ENCODE results near the gene BOLA1. TPM values are rescaled to one million over a fixed set of nuclear protein-coding genes. Genes with fewer than 3 reads are reported as not detected.

BOLA1 gene
- total and polyA plus RNA-seq, 8 donors: 11.4 to 20.1 (median 15.6) TPM

DNA sequence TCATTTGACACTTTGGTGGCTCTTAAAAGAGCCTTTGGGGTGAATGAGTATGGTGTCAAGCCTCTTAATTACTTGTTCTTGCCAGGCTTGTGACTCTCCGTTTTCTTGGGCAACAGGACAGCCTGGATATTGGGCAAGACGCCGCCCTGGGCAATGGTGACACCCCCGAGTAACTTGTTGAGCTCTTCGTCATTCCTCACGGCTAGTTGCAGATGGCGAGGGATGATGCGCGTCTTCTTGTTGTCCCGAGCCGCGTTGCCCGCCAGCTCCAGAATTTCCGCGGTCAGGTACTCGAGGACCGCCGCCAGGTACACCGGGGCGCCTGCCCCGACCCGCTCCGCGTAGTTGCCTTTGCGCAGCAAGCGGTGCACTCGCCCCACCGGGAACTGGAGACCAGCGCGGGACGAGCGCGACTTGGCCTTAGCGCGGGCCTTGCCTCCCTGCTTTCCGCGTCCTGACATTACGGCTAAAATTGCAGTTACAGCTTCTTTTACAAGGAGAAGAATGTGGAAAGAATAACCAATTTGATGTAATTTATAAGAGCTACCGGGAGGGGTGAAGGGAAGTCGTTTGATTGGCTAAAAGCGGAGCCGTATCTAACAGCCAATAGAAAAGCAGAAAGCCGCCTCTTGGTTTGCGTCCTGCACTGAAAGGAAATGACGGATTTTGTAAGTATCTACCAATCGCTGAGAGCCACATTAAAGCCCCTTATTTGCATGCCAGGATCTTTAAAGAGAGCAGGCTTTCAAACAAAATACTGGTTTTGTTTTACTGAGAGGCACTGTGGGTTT lies 11.7 kb upstream of the BOLA1 start:
- peak; percentile 68 for ATAC-seq
- H3K27me3 ChIP-seq: no peaks in the 10 kb centered on the region
- no peaks in the 10 kb centered on the region for H3K9me3 ChIP-seq
- no peaks in the 10 kb centered on the region for H3K36me3 ChIP-seq
- H3K27ac ChIP-seq: peak overlapping the region; percentile 97 to 100
- DNase-seq: peak; percentile 80 to 97 (median 90)
- intact Hi-C loops (cut with DNase I): no loop called here
- TF ChIP-seq, protein P1, sequence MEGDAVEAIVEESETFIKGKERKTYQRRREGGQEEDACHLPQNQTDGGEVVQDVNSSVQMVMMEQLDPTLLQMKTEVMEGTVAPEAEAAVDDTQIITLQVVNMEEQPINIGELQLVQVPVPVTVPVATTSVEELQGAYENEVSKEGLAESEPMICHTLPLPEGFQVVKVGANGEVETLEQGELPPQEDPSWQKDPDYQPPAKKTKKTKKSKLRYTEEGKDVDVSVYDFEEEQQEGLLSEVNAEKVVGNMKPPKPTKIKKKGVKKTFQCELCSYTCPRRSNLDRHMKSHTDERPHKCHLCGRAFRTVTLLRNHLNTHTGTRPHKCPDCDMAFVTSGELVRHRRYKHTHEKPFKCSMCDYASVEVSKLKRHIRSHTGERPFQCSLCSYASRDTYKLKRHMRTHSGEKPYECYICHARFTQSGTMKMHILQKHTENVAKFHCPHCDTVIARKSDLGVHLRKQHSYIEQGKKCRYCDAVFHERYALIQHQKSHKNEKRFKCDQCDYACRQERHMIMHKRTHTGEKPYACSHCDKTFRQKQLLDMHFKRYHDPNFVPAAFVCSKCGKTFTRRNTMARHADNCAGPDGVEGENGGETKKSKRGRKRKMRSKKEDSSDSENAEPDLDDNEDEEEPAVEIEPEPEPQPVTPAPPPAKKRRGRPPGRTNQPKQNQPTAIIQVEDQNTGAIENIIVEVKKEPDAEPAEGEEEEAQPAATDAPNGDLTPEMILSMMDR (IDR thresholded peaks at IDR 0.05): peak in 1 of 2 donors; percentile 8
- peak overlapping the region; percentile 56 to 61 for H3K4me3 ChIP-seq
- H3K4me1 ChIP-seq: peaks cover 4 to 28% of the 10 kb centered on the region in 2 donors

DNA sequence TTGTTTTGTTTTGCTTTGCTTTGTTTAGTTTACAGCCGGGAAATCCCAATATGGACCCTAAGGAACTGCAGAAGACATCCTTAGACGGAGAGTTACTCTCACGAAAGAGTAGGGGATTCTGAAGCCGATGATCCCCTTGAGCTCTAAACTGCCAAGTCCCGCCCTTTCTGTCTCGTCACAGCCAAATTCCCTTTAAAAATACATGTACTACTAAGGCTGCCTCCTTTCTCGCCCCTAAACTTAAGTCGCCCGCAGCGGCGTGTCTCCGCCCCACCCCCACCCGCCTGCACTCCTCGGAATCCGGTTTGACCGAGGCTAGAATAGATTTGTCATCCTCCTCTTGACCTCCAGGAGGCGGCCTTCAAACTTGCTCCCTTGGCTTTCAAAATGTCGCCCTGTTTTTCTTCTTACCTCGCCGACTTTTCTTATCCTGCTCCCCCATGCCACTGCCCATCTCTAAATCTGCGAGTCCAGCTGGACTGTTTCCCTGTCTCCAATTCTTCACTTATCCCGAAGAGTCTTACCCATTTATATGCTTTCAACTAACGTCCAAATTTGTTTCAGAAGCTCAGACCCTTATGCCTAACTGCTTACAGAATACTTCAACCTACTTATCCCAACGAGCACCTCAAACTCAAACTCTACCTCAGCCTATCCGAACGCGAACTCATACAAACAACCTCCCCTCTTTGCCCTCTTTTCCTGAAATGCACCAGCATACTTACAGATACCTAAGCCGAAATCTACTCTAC lies 10.9 kb upstream of the BOLA1 start:
- Histone ChIP-seq H3K9me3 (no peaks in the 10 kb centered on the region), H3K27me3 (no peaks in the 10 kb centered on the region), H3K4me3 (peak overlapping the region; percentile 56 to 61), H3K27ac (peak overlapping the region; percentile 97 to 100), H3K36me3 (no peaks in the 10 kb centered on the region), H3K4me1 (peaks cover 4 to 27% of the 10 kb centered on the region in 2 donors)
- TF ChIP-seq, protein P1 (IDR thresholded peaks at IDR 0.05): peak; percentile 30 to 50
- DNase-seq: peak; percentile 84 to 91 (median 87)
- intact Hi-C loops (cut with DNase I): no loop called here
- peak; percentile 51 for ATAC-seq

GRCh38 chr1:149888999-149889289 lies 10.4 kb upstream of the BOLA1 start:
- H3K27me3 ChIP-seq: no peaks in the 10 kb centered on the region
- peak overlapping the region; percentile 56 to 61 for H3K4me3 ChIP-seq
- DNase-seq (peak in 1 of 4 donors; percentile 68), ATAC-seq (no peak)
- peaks cover 4 to 22% of the 10 kb centered on the region in 2 donors for H3K4me1 ChIP-seq
- H3K9me3 ChIP-seq: no peaks in the 10 kb centered on the region
- peak overlapping the region; percentile 97 to 100 for H3K27ac ChIP-seq
- H3K36me3 ChIP-seq: no peaks in the 10 kb centered on the region
- TF ChIP-seq, protein P1 (IDR thresholded peaks at IDR 0.05): no peak
- intact Hi-C loops (cut with DNase I): no loop called here

- TF ChIP-seq, protein P1 (IDR thresholded peaks at IDR 0.05): no peak
- DNase-seq: no peak
- intact Hi-C loops (cut with DNase I): no loop called here
- H3K4me3 ChIP-seq: no peak overlapping the region
- H3K9me3 ChIP-seq: no peaks in the 10 kb centered on the region
- no peak overlapping the region for H3K27ac ChIP-seq
- no peaks in the 10 kb centered on the region for H3K36me3 ChIP-seq
- peaks cover 0 to 15% of the 10 kb centered on the region in 2 donors for H3K4me1 ChIP-seq
- no peak for ATAC-seq
- no peaks in the 10 kb centered on the region for H3K27me3 ChIP-seq
These were observed 2.8 kb upstream of the BOLA1 start for GRCh38 chr1:149896575-149896974.

DNA sequence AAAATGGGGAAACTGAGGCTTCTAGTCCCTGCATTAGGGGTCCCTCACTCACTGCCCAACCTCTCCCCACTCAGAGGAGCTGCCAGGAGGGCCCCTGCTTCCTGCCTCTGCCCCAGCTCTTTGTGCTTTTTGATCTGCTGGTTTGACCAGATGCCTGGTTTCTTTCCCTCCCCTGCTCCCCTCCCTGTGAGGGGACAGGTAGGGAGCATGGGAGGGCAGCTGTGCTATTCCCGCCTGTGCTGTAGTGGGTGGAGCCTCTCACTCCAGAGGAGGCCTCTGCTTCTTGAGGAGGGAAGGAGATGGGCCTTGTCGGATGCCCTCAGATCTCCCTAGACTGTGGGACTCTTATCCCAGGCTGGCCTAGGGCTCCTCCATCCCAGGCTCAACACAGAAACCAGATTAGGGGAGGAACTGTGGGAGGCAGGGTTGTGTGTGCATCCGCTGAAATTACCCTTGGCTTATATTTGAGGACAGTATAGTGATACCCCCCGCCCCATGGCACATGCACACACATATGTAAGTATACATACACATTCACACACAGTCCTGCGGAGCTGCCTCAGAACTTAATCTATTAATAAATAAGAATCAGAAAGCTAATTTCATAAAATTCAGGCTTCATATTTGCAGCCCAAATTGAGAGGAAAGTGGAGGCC lies 4.6 kb downstream of the BOLA1 start:
- intact Hi-C loops (cut with DNase I): no loop called here
- Histone ChIP-seq H3K36me3 (no peaks in the 10 kb centered on the region), H3K4me1 (peaks cover 0 to 15% of the 10 kb centered on the region in 2 donors), H3K27me3 (no peaks in the 10 kb centered on the region), H3K27ac (no peak overlapping the region), H3K4me3 (no peak overlapping the region), H3K9me3 (no peaks in the 10 kb centered on the region)
- no peak for ATAC-seq
- TF ChIP-seq, protein P1 (IDR thresholded peaks at IDR 0.05): no peak
- no peak for DNase-seq

Measured in left lung (tissue), 10 donors.